CD14-positive monocyte (primary cell): Measurements from ENCODE around the gene CHL1. TPM values are rescaled to one million over a fixed set of nuclear protein-coding genes. Genes with fewer than 3 reads are reported as not detected.

ENCODE experiments used
- DNase-seq, 3 donors: peaks; one replicate each; pipeline ENCODE4 v3.0.0-alpha.2; 2011 to 2022
- H2AFZ ChIP-seq: 2 replicates; pipeline ENCODE4 v1.6.0; 2012; ENCODE audit warnings: mild to moderate bottlenecking, low read depth, low read length, inconsistent platforms; ENCODE audit not compliant: insufficient read depth, poor library complexity, severe bottlenecking
- H3K27ac ChIP-seq, 2 donors: 1 replicate in 1 of 2; 2 replicates in 1 of 2; pipeline ENCODE4 v1.5.1; 2012 to 2013; ENCODE audit warnings: low read length in 2 of 2, control low read depth in 1 of 2, inconsistent platforms in 1 of 2, low read depth in 1 of 2, mild to moderate bottlenecking in 1 of 2
- H3K27me3 ChIP-seq, 2 donors: one replicate each; pipeline versions ENCODE4 v1.6.0 to v1.6.1; 2011 to 2013; ENCODE audit warnings: low read length in 2 of 2; ENCODE audit not compliant: control insufficient read depth in 2 of 2, insufficient read depth in 2 of 2
- H3K36me3 ChIP-seq, 2 donors: replicated peaks in 1 of 2; 1 replicate in 1 of 2; 2 replicates in 1 of 2; pipeline versions ENCODE4 v1.5.1 to v1.6.1; 2012 to 2013; ENCODE audit warnings: low read length in 2 of 2, control low read depth in 1 of 2, inconsistent platforms in 1 of 2, mild to moderate bottlenecking in 1 of 2; ENCODE audit not compliant: insufficient read depth in 2 of 2, control insufficient read depth in 1 of 2
- H3K4me1 ChIP-seq, 2 donors: 1 replicate in 1 of 2; 2 replicates in 1 of 2; pipeline versions ENCODE4 v1.5.1 to v1.6.1; 2012 to 2013; ENCODE audit warnings: low read length in 2 of 2, control low read depth in 1 of 2, inconsistent platforms in 1 of 2, mild to moderate bottlenecking in 1 of 2, moderate library complexity in 1 of 2; ENCODE audit not compliant: insufficient read depth in 2 of 2, control insufficient read depth in 1 of 2
- H3K4me2 ChIP-seq: replicated peaks from 2 replicates; pipeline ENCODE3; 2012; ENCODE audit warnings: low read length, moderate library complexity, mild to moderate bottlenecking; ENCODE audit not compliant: poor library complexity, severe bottlenecking; ENCODE audit errors: extremely low read depth
- H3K4me3 ChIP-seq, 3 experiments: fragments of 200-600 bp in 1 of 3; sonication (generic) in 1 of 3; replicated peaks in 1 of 3; 1 replicate in 2 of 3; 2 replicates in 1 of 3; pipeline ENCODE4 v1.5.1; 2011 to 2013; ENCODE audit warnings: low read length in 3 of 3, mild to moderate bottlenecking in 3 of 3, control low read depth in 2 of 3, low read depth in 2 of 3, inconsistent platforms in 1 of 3, moderate library complexity in 1 of 3
- H3K79me2 ChIP-seq: 2 replicates; pipeline ENCODE4 v1.6.0; 2012; ENCODE audit warnings: mild to moderate bottlenecking, control low read depth, inconsistent platforms, low read length, moderate library complexity; ENCODE audit not compliant: insufficient read depth
- H3K9ac ChIP-seq: 2 replicates; pipeline ENCODE4 v1.6.0; 2017; ENCODE audit warnings: low read length, mild to moderate bottlenecking; ENCODE audit not compliant: insufficient read depth, poor library complexity, severe bottlenecking
- H3K9me3 ChIP-seq, 2 donors: replicated peaks in 1 of 2; 1 replicate in 1 of 2; 2 replicates in 1 of 2; pipeline versions ENCODE4 v1.5.1 to v1.6.1; 2012 to 2013; ENCODE audit warnings: low read length in 2 of 2, control low read depth in 1 of 2; ENCODE audit not compliant: control insufficient read depth in 1 of 2, insufficient read depth in 1 of 2
- H4K20me1 ChIP-seq: 2 replicates; pipeline ENCODE4 v1.6.0; 2012; ENCODE audit warnings: mild to moderate bottlenecking, low read length, control low read depth, moderate library complexity; ENCODE audit not compliant: insufficient read depth
- H3K27ac Mint-ChIP-seq, 7 donors: one replicate each; pipeline ENCODE4 v1.8.0; 2020; ENCODE audit warnings: mild to moderate bottlenecking in 7 of 7, mixed read lengths in 7 of 7, moderate library complexity in 6 of 7, inconsistent platforms in 2 of 7
- H3K27me3 Mint-ChIP-seq, 3 donors: one replicate each; pipeline ENCODE4 v1.8.0; 2021 to 2022; ENCODE audit warnings: low read depth in 3 of 3, mild to moderate bottlenecking in 3 of 3, mixed read lengths in 3 of 3, moderate library complexity in 3 of 3, inconsistent platforms in 1 of 3
- H3K36me3 Mint-ChIP-seq, 2 donors: one replicate each; pipeline ENCODE4 v1.8.0; 2020; ENCODE audit warnings: mixed read lengths in 2 of 2, inconsistent platforms in 1 of 2, mild to moderate bottlenecking in 1 of 2
- H3K4me1 Mint-ChIP-seq: one replicate; pipeline ENCODE4 v1.8.0; 2020; ENCODE audit warnings: mild to moderate bottlenecking, mixed read lengths
- H3K4me3 Mint-ChIP-seq, 2 donors: one replicate each; pipeline ENCODE4 v1.8.0; 2020; ENCODE audit warnings: mild to moderate bottlenecking in 2 of 2, mixed read lengths in 2 of 2, moderate library complexity in 1 of 2
- H3K9me3 Mint-ChIP-seq, 7 donors: one replicate each; pipeline ENCODE4 v1.8.0; 2020 to 2022; ENCODE audit warnings: mixed read lengths in 7 of 7, mild to moderate bottlenecking in 6 of 7, moderate library complexity in 6 of 7, inconsistent platforms in 2 of 7
- CTCF ChIP-seq: fragments of 200-600 bp; IDR thresholded peaks from one replicate; pipeline ENCODE4 v1.8.0; 2022; ENCODE audit warnings: antibody characterized with exemption, mild to moderate bottlenecking
- WGBS: methylation state at CpG from one replicate; pipeline ENCODE4 v1.1.5; 2013; ENCODE audit warnings: missing lambda C conversion rate; ENCODE audit not compliant: insufficient coverage; 5-methylcytosine and 5-hydroxymethylcytosine counted together
- intact Hi-C, 2 donors: fragments of 100-400 bp; cut with micrococcal nuclease; formaldehyde crosslinking; loops; one replicate each; pipeline versions ENCODE4 v1.15.0 to v1.15.1; 2023
- polyA plus RNA-seq, 3 donors: library from polyadenylated mRNA; depleted of rRNA in 1 of 3; unstranded in 2 of 3; stranded (reverse) in 1 of 3; fragments of 300-500 nt in 2 of 3; fragments of >200 nt in 1 of 3; fragmentation: Illumina TruSeq in 2 of 3; gene quantifications; 1 replicate in 2 of 3; 2 replicates in 1 of 3; pipeline ENCODE4 v1.2.3, GENCODE V29; 2012 to 2021

CHL1 gene
- polyA plus RNA-seq, 3 donors = not detected

- Mint-ChIP-seq H3K27me3 (no peaks in the 10 kb centered on the region), H3K4me1 (no peaks in the 10 kb centered on the region), H3K36me3 (no peaks in the 10 kb centered on the region), H3K27ac (no peak overlapping the region), H3K9me3 (peaks cover 0 to 2% (median 0%) of the 10 kb centered on the region in 7 donors), H3K4me3 (no peak overlapping the region)
- TF ChIP-seq CTCF = no peak
- no peak for DNase-seq
- no peaks in the 10 kb centered on the region for H3K4me1 ChIP-seq
- H3K9me3 ChIP-seq = no peaks in the 10 kb centered on the region
- no peak overlapping the region for H3K4me3 ChIP-seq
- no peaks in the 10 kb centered on the region for H3K79me2 ChIP-seq
- H3K27ac ChIP-seq = no peak overlapping the region
- intact Hi-C loops = no loop called here
- no CpG with 5 or more reads among the region's 1 CpG for WGBS
- H3K4me2 ChIP-seq = no peak overlapping the region
- H3K27me3 ChIP-seq = no peaks in the 10 kb centered on the region
- no peaks in the 10 kb centered on the region for H3K36me3 ChIP-seq
- H2AFZ ChIP-seq = no peak overlapping the region
- H4K20me1 ChIP-seq = no peaks in the 10 kb centered on the region
- no peak overlapping the region for H3K9ac ChIP-seq
Measured at GRCh38 chr3:325495-325894, 128.9 kb downstream of the CHL1 start.

- no peak overlapping the region for H3K4me3 Mint-ChIP-seq
- no peaks in the 10 kb centered on the region for H3K36me3 Mint-ChIP-seq
- Histone ChIP-seq H3K27me3 (no peaks in the 10 kb centered on the region), H3K4me2 (no peak overlapping the region), H3K79me2 (no peaks in the 10 kb centered on the region), H4K20me1 (no peaks in the 10 kb centered on the region), H2AFZ (no peak overlapping the region), H3K4me1 (no peaks in the 10 kb centered on the region), H3K4me3 (no peak overlapping the region), H3K36me3 (no peaks in the 10 kb centered on the region), H3K9me3 (no peaks in the 10 kb centered on the region), H3K27ac (no peak overlapping the region), H3K9ac (no peak overlapping the region)
- peaks cover 0 to 2% (median 0%) of the 10 kb centered on the region in 7 donors for H3K9me3 Mint-ChIP-seq
- H3K27ac Mint-ChIP-seq = no peak overlapping the region
- DNase-seq = no peak
- no peak for TF ChIP-seq CTCF
- no peaks in the 10 kb centered on the region for H3K4me1 Mint-ChIP-seq
- WGBS = no CpG with 5 or more reads among the region's 1 CpG
- no peaks in the 10 kb centered on the region for H3K27me3 Mint-ChIP-seq
- intact Hi-C loops = no loop called here
Measured at GRCh38 chr3:330494-331115, 134.0 kb downstream of the CHL1 start.
